SHP77 (cell line): Measurements from ENCODE around the gene PNMA5.
A peak's percentile ranks its signal among the peaks of the same experiment; 100 is the strongest.

Experiments
- DNase-seq, 2 experiments: peaks; one replicate each; lab custom pipeline; 2025; lab: John Stamatoyannopoulos, UW

Gene PNMA5

GRCh38 chrX:152958524-152959465 is 35.1 kb downstream of the PNMA5 start:
- DNase-seq: peak; percentile 28 to 61

DNA sequence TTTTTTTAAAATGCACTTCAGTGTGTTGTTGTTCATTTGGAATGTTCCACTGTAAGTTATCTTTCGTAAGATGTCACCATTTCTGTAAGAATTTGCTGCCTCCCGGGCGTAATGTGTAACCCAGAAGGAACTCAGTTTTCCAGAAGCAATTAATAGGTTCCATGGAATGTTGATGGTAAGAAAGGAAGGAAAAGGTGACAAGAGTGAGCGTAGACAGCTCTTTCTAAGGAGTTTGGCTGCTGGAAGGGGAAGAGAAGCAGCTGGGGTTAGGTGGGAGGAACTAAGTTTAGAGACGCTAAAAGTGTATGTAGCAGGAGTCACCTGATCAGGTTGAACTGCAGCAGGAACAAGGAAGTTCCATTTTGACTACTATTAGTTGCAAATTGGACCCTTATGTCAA is 35.9 kb downstream of the PNMA5 start:
- no peak for DNase-seq

- no peak for DNase-seq
Observed at GRCh38 chrX:152950786-152951185, 43.1 kb downstream of the PNMA5 start.

DNA sequence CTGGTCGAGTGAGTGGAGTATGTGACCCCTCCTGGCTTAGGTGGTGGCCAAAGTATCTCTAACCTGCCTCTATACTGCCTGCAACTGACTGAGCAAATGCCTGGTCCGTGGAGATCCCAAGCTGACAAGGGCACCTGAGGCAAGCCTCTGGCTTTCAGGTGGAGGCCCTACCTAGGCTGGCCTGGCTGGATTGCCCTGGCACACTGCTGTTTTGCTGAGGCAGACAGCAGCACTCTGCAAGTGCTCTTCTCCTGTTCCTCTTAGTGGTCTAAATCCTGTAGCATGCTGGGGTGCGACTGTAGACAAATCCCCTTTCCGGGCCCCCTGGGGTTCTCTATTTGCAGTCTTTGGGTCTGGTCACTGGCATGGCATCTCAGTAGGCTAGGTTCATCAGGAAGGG is 44.8 kb downstream of the PNMA5 start:
- DNase-seq: no peak

DNA sequence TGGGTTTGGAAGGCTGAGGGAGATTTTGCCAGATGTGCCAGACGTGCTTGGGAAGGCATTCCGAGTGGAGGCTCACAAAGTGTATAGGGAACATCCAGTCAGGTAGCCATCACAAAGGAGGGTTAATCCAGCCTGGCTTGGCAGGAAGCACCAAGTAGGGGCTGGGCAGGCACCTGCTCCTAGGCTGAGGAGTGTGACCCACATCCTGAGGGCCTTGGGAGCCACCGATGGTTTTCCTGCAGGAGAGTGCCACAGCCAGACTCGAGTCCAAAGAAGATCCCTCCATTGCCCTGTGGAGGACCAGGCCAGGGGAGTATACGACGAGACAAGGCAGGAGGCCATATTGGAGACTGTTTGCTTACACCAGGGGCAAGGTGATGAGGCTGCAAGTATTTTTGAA is 47.2 kb downstream of the PNMA5 start:
- DNase-seq: no peak

DNA sequence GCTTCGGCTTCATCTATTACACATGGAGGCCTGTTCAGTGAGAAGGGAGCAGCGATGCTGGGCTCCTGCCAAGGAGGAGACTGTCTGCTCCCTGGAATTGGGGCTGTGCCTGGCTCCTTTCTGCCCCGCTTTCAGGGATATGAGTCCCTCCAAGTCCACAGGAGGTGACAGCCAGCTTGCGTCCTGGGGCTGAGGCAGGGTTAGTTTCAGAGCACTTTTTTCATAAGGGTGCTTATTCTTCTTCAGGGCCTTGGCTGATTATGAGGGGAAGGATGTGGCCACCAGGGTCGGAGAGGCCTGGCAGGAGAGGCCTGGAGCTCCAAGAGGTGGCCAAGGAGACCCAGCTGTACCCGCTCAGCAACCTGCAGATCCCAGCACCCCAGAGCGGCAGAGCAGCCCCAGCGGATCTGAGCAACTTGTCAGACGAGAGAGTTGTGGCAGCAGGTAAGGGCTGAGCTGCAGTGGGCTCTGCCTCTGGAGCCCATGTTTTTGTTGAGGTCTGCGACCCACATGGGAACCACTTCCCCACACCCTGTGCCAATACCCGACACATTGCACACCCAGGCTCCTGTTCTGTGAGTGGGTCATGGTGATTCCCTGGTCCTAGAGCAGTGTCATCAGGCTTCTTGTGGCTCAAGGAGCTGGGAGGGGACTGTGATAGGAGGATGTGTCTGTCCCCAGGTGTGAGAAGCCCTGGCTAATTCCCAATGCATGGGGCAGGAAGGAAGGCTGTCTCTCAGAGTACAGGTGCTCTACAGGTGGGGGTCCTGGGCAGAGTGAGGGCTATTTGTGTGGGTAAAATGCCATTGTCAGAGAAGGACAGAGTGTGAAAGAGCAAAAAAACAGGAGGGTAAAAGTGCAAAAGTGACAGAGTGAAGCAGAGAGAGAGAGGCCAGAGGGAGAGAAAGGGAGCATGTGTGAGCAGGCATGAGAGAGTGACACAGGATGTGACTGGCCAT is 48.6 kb downstream of the PNMA5 start:
- no peak for DNase-seq

GRCh38 chrX:152943826-152944225 is 50.1 kb downstream of the PNMA5 start:
- no peak for DNase-seq

- no peak for DNase-seq
Observed at GRCh38 chrX:152942077-152942442, 51.9 kb downstream of the PNMA5 start.

DNA sequence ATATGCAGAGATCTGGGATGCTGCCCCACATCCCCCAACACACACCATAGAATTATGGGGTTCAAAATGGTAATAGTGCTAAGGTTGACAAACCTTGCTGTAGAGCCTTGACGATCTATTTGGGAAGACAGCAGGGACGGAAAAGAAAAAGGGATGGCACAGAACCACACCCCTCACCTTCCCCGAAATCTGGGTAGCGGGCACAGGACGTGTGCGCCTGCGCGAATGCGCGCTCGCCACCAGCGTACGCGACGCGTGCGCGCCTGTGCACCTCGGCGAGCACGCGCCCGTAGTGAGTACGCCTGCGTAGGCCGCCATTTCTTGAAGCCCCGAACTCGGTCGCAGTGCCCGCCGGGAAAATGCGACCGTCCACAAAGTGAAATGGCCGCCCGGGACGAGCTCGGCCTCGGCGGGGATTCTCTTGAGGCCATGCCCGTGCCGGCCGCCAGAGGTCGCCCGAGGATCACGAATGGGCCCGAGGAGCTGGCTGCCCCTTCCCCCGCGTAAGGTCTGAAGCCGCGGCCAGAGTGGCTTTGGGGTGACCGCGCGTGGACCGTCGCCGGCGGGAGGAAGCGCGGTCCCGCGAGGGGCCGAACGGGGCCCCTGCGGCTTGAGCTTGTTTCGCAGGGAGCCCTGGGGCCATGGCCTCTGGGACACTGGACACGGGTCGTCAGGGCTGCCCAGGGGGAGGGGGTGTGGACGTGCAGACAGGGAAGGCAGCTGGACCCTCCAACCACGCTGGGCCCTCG is 52.4 kb downstream of the PNMA5 start:
- DNase-seq: peak; percentile 75 to 77
